ENCODE results near the gene TALDO1. TPM values are rescaled to one million over a fixed set of nuclear protein-coding genes. Genes with fewer than 3 reads are reported as not detected.

TALDO1 gene
- total RNA-seq, 1 donor from 2014 or later = 155 TPM

GRCh38 chr11:719214-720016, 27.8 kb upstream of the TALDO1 start:
- no peak overlapping the region for H3K4me2 ChIP-seq (ENCODE audit: low read length)
- Mint-ChIP-seq H3K36me3 (ENCODE audit: low read depth, unreplicated experiment) (peaks cover 17% of the 10 kb centered on the region), H3K4me3 (ENCODE audit: unreplicated experiment) (no peak overlapping the region), H3K27ac (ENCODE audit: unreplicated experiment) (no peak overlapping the region), H3K27me3 (ENCODE audit: low read depth, unreplicated experiment) (peaks cover 4% of the 10 kb centered on the region), H3K9me3 (ENCODE audit: unreplicated experiment) (no peaks in the 10 kb centered on the region), H3K4me1 (ENCODE audit: low read depth, unreplicated experiment) (no peaks in the 10 kb centered on the region)
- peaks cover 5% of the 10 kb centered on the region for H3K27me3 ChIP-seq (ENCODE audit: insufficient read depth, low read length)
- TF ChIP-seq CTCF (IDR thresholded peaks at IDR 0.05; ENCODE audit: insufficient read depth, low read depth, low read length) = no peak
- no peak for TF ChIP-seq EZH2 (IDR thresholded peaks at IDR 0.05; ENCODE audit: insufficient read depth, low read length)
- H3K27ac ChIP-seq (ENCODE audit: low read depth, low read length) = no peak overlapping the region
- H3K4me1 ChIP-seq (ENCODE audit: insufficient read depth, low read length) = no peaks in the 10 kb centered on the region
- H2AFZ ChIP-seq (ENCODE audit: low read depth, low read length) = no peak overlapping the region
- H3K79me2 ChIP-seq (ENCODE audit: insufficient read depth, low read length) = no peaks in the 10 kb centered on the region
- peaks cover 50% of the 10 kb centered on the region for H4K20me1 ChIP-seq (ENCODE audit: insufficient read depth, low read length)
- no peak overlapping the region for H3K9ac ChIP-seq (ENCODE audit: low read length)
- no peak overlapping the region for H3K4me3 ChIP-seq (ENCODE audit: insufficient read depth, low read depth, low read length)
- DNase-seq (ENCODE audit: low read depth) (no peak), FAIRE-seq (no peak)
- no peaks in the 10 kb centered on the region for H3K36me3 ChIP-seq (ENCODE audit: insufficient read depth, low read length)
- H3K9me3 ChIP-seq (ENCODE audit: insufficient read depth, low read depth, low read length) = no peaks in the 10 kb centered on the region

GRCh38 chr11:720017-720641, 27.1 kb upstream of the TALDO1 start:
- no peak for FAIRE-seq
- H3K27me3 Mint-ChIP-seq (ENCODE audit: low read depth, unreplicated experiment) = peaks cover 4% of the 10 kb centered on the region
- H3K79me2 ChIP-seq (ENCODE audit: insufficient read depth, low read length) = no peaks in the 10 kb centered on the region
- H3K4me1 ChIP-seq (ENCODE audit: insufficient read depth, low read length) = no peaks in the 10 kb centered on the region
- H2AFZ ChIP-seq (ENCODE audit: low read depth, low read length) = peak overlapping the region; percentile 41
- H3K4me1 Mint-ChIP-seq (ENCODE audit: low read depth, unreplicated experiment) = no peaks in the 10 kb centered on the region
- no peaks in the 10 kb centered on the region for H3K36me3 ChIP-seq (ENCODE audit: insufficient read depth, low read length)
- no peak overlapping the region for H3K27ac ChIP-seq (ENCODE audit: low read depth, low read length)
- H3K9me3 ChIP-seq (ENCODE audit: insufficient read depth, low read depth, low read length) = no peaks in the 10 kb centered on the region
- DNase-seq (ENCODE audit: low read depth) = no peak
- no peak overlapping the region for H3K4me3 ChIP-seq (ENCODE audit: insufficient read depth, low read depth, low read length)
- no peak overlapping the region for H3K9ac ChIP-seq (ENCODE audit: low read length)
- H3K27ac Mint-ChIP-seq (ENCODE audit: unreplicated experiment) = no peak overlapping the region
- peaks cover 5% of the 10 kb centered on the region for H3K27me3 ChIP-seq (ENCODE audit: insufficient read depth, low read length)
- no peak overlapping the region for H3K4me3 Mint-ChIP-seq (ENCODE audit: unreplicated experiment)
- H3K36me3 Mint-ChIP-seq (ENCODE audit: low read depth, unreplicated experiment) = peaks cover 15% of the 10 kb centered on the region
- H3K9me3 Mint-ChIP-seq (ENCODE audit: unreplicated experiment) = no peaks in the 10 kb centered on the region
- peaks cover 57% of the 10 kb centered on the region for H4K20me1 ChIP-seq (ENCODE audit: insufficient read depth, low read length)
- H3K4me2 ChIP-seq (ENCODE audit: low read length) = peak overlapping the region; percentile 46
- TF ChIP-seq CTCF (IDR thresholded peaks at IDR 0.05; ENCODE audit: insufficient read depth, low read depth, low read length) (no peak), EZH2 (IDR thresholded peaks at IDR 0.05; ENCODE audit: insufficient read depth, low read length) (no peak)

All from astrocyte (in vitro differentiated cells and primary cell).